SK-N-SH (cell line): ENCODE results near the gene FGD2.

Source experiments
- EP300 ChIP-seq, 2 experiments: IDR thresholded peaks; 2 replicates each; pipeline versions ENCODE4 v1.4.0 to v1.6.1; 2012; ENCODE audit warnings: borderline replicate concordance in 1 of 2, low read depth in 1 of 2, low read length in 1 of 2
- EZH2phosphoT487 ChIP-seq: fragments of 200-600 bp; sonication (generic); IDR thresholded peaks from 2 replicates; pipeline ENCODE4 v1.6.1; 2017; ENCODE audit warnings: low read depth, mixed run types, mild to moderate bottlenecking, antibody characterized with exemption, moderate library complexity, borderline replicate concordance
- GABPA ChIP-seq: IDR thresholded peaks from 2 replicates; pipeline ENCODE4 v1.4.0; 2012; ENCODE audit warnings: low read depth, mild to moderate bottlenecking
- JUND ChIP-seq: IDR thresholded peaks from 2 replicates; pipeline ENCODE4 v1.4.0; 2012
- MXI1 ChIP-seq: IDR thresholded peaks from 2 replicates; pipeline ENCODE4 v1.6.1; 2012; ENCODE audit warnings: mild to moderate bottlenecking, low read depth, low read length, improper control_type of control experiment
- NFIC ChIP-seq: IDR thresholded peaks from 2 replicates; pipeline ENCODE4 v1.4.0; 2012; ENCODE audit warnings: borderline replicate concordance
- RCOR1 ChIP-seq: fragments of 150-350 bp; IDR thresholded peaks from 2 replicates; pipeline ENCODE4 v1.6.1; 2017; ENCODE audit warnings: antibody characterized with exemption, low read length
- RXRA ChIP-seq: IDR thresholded peaks from 2 replicates; pipeline ENCODE4 v1.4.0; 2012; ENCODE audit warnings: low read depth, mild to moderate bottlenecking, borderline replicate concordance
- TAF1 ChIP-seq: IDR thresholded peaks from 2 replicates; pipeline ENCODE4 v1.6.1; 2012; ENCODE audit warnings: low read depth, mild to moderate bottlenecking, low read length, moderate library complexity, borderline replicate concordance
- YY1 ChIP-seq: IDR thresholded peaks from 2 replicates; pipeline ENCODE4 v1.4.0; 2012; ENCODE audit warnings: low read depth, mild to moderate bottlenecking
- TF ChIP-seq, protein P1 (sequence below): fragments of 200-600 bp; sonication (generic); IDR thresholded peaks from 2 replicates; pipeline ENCODE4 v1.6.1; 2017; ENCODE audit warnings: antibody characterized with exemption, mild to moderate bottlenecking, moderate library complexity

DNA sequence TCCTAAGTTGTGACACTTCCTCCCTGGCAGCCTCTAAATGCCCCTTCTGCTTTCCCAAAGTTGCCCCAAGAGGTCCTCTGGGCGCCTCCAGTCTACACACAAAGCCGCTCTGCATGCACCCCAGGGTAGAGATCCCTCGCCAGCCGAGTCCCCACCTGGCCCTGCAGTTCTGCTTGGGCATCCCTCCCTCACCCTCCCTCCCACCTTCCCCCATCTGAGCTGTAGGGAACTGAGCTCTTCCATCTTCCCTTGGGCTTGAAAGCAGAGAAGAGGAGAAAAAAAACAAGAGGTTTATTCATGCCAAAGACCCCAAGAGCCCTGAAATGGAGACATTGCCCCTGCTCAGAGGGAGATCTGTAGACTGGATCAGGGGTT is 5.7 kb upstream of the FGD2 start:
- TF ChIP-seq, protein P1, sequence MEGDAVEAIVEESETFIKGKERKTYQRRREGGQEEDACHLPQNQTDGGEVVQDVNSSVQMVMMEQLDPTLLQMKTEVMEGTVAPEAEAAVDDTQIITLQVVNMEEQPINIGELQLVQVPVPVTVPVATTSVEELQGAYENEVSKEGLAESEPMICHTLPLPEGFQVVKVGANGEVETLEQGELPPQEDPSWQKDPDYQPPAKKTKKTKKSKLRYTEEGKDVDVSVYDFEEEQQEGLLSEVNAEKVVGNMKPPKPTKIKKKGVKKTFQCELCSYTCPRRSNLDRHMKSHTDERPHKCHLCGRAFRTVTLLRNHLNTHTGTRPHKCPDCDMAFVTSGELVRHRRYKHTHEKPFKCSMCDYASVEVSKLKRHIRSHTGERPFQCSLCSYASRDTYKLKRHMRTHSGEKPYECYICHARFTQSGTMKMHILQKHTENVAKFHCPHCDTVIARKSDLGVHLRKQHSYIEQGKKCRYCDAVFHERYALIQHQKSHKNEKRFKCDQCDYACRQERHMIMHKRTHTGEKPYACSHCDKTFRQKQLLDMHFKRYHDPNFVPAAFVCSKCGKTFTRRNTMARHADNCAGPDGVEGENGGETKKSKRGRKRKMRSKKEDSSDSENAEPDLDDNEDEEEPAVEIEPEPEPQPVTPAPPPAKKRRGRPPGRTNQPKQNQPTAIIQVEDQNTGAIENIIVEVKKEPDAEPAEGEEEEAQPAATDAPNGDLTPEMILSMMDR: no peak
- no peak for TF ChIP-seq MXI1
- TF ChIP-seq JUND: no peak
- no peak for TF ChIP-seq RXRA
- no peak for TF ChIP-seq GABPA
- no peak for TF ChIP-seq NFIC
- TF ChIP-seq EP300 (IDR thresholded peaks at IDR 0.05; ENCODE audit: borderline replicate concordance in 1 of 2, low read depth in 1 of 2, low read length in 1 of 2): no peak
- no peak for TF ChIP-seq YY1
- no peak for TF ChIP-seq EZH2phosphoT487
- no peak for TF ChIP-seq RCOR1
- TF ChIP-seq TAF1: no peak
